Measurements from ENCODE around the gene ESYT2. TPM values are rescaled to one million over a fixed set of nuclear protein-coding genes. Genes with fewer than 3 reads are reported as not detected.

ESYT2 gene
- total and polyA plus RNA-seq, 9 of the 15 experiments (the other 6 are each of a cell fraction or from before 2014, with no cell fraction given) = 5.8 to 86.9 (median 64.7) TPM

- TF ChIP-seq, protein P1, sequence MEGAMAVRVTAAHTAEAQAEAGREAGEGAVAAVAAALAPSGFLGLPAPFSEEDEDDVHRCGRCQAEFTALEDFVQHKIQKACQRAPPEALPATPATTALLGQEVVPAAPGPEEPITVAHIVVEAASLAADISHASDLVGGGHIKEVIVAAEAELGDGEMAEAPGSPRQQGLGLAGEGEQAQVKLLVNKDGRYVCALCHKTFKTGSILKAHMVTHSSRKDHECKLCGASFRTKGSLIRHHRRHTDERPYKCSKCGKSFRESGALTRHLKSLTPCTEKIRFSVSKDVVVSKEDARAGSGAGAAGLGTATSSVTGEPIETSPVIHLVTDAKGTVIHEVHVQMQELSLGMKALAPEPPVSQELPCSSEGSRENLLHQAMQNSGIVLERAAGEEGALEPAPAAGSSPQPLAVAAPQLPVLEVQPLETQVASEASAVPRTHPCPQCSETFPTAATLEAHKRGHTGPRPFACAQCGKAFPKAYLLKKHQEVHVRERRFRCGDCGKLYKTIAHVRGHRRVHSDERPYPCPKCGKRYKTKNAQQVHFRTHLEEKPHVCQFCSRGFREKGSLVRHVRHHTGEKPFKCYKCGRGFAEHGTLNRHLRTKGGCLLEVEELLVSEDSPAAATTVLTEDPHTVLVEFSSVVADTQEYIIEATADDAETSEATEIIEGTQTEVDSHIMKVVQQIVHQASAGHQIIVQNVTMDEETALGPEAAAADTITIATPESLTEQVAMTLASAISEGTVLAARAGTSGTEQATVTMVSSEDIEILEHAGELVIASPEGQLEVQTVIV (CRISPR knock-in tag; IDR thresholded peaks at IDR 0.05; ENCODE audit: borderline replicate concordance) = no peak
- no peak for TF ChIP-seq MAFK (IDR thresholded peaks at IDR 0.05; ENCODE audit: low read length)
- TF ChIP-seq BCLAF1 (IDR thresholded peaks at IDR 0.05; ENCODE audit: borderline replicate concordance in 1 of 2, control insufficient read depth in 1 of 2, low read depth in 2 of 2, low read length in 1 of 2) = peak in 1 of 2 experiments; percentile 78; a peak in 1 of 4 replicates
- no peak for TF ChIP-seq ESRRA (IDR thresholded peaks at IDR 0.05; ENCODE audit: borderline replicate concordance, low read depth)
- TF ChIP-seq, protein P2, sequence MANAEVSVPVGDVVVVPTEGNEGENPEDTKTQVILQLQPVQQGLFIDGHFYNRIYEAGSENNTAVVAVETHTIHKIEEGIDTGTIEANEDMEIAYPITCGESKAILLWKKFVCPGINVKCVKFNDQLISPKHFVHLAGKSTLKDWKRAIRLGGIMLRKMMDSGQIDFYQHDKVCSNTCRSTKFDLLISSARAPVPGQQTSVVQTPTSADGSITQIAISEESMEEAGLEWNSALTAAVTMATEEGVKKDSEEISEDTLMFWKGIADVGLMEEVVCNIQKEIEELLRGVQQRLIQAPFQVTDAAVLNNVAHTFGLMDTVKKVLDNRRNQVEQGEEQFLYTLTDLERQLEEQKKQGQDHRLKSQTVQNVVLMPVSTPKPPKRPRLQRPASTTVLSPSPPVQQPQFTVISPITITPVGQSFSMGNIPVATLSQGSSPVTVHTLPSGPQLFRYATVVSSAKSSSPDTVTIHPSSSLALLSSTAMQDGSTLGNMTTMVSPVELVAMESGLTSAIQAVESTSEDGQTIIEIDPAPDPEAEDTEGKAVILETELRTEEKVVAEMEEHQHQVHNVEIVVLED (CRISPR knock-in tag; IDR thresholded peaks at IDR 0.05) = no peak
- no peak for TF ChIP-seq FOSL1 (tag; conservative IDR thresholded peaks at IDR 0.05)
Measured at GRCh38 chr7:158861004-158861787, 31.9 kb upstream of the ESYT2 start (continued).

Data from K562 (cell line).